ENCODE results near the gene ING1. TPM values are rescaled to one million over a fixed set of nuclear protein-coding genes. Genes with fewer than 3 reads are reported as not detected.
A peak's percentile ranks its signal among the peaks of the same experiment; 100 is the strongest.

ING1 gene
- total and polyA plus RNA-seq, 2 of the 4 experiments (the other 2 are of a cell fraction): 9.1 to 13.5 TPM

GRCh38 chr13:110702591-110703526 lies 10.6 kb upstream of the ING1 start:
- H3K23ac ChIP-seq (ENCODE audit: low read depth, low read length): no peak overlapping the region
- H3K4ac ChIP-seq (ENCODE audit: low read depth, low read length): no peak overlapping the region
- ATAC-seq (ENCODE audit: low read depth) (no peak), DNase-seq (peak; percentile 62)
- no peak overlapping the region for H3K4me3 ChIP-seq (ENCODE audit: insufficient read depth, low read depth, low read length)
- H3K9me1 ChIP-seq (ENCODE audit: insufficient read depth, low read length): peaks cover 18% of the 10 kb centered on the region
- no peaks in the 10 kb centered on the region for H3K27me3 ChIP-seq (ENCODE audit: control insufficient read depth, insufficient read depth, low read length)
- no peak overlapping the region for H3K14ac ChIP-seq (replicated peaks; ENCODE audit: low read depth, low read length)
- ChIA-PET CTCF (no interaction called here), POLR2A (ENCODE audit: unreplicated experiment) (interaction anchor here (0.9 kb wide), 1 partner anchor 9 kb away, joined by 3 read pairs; no protein-coding TSS in a partner anchor)
- intact Hi-C loops (cut with micrococcal nuclease): no loop called here
- no peak overlapping the region for H2BK120ac ChIP-seq (ENCODE audit: low read depth, low read length)
- H3K79me1 ChIP-seq (ENCODE audit: low read depth in 1 of 2, low read length in 2 of 2): peaks cover 49 to 79% of the 10 kb centered on the region in 2 experiments
- peaks cover 13% of the 10 kb centered on the region for H4K20me1 ChIP-seq (ENCODE audit: insufficient read depth, low read length)
- BruUV-seq (replicated peaks): no TSS peak
- no peak overlapping the region for H3K18ac ChIP-seq (ENCODE audit: low read depth, low read length)
- 38% methylated on average over 4 of the region's 15 CpGs; no CpG with 5 or more reads in 1 of the 2 experiments for WGBS, 2 experiments (ENCODE audit: extremely low coverage in 2 of 2, insufficient read length in 1 of 2)
- no peak overlapping the region for H2BK5ac ChIP-seq (ENCODE audit: low read depth, low read length, poor library complexity, severe bottlenecking)
- H3K4me2 ChIP-seq (ENCODE audit: low read depth, low read length): peak overlapping the region; percentile 51
- no peak overlapping the region; a peak in 1 of 4 replicates for H4K8ac ChIP-seq (ENCODE audit: low read depth in 2 of 2, low read length in 2 of 2)
- H2BK15ac ChIP-seq (ENCODE audit: low read depth, low read length): no peak overlapping the region
- H3K9me3 ChIP-seq (ENCODE audit: control insufficient read depth, insufficient read depth, low read length): no peaks in the 10 kb centered on the region
- H2AFZ ChIP-seq (replicated peaks; ENCODE audit: low read length, poor library complexity): no peak overlapping the region
- no peak overlapping the region for H3K9ac ChIP-seq (ENCODE audit: low read depth, low read length)
- peaks cover 17% of the 10 kb centered on the region for H3K4me1 ChIP-seq (ENCODE audit: control insufficient read depth, insufficient read depth, low read length)
- H3K56ac ChIP-seq (ENCODE audit: extremely low read depth, insufficient read depth, low read length): no peak overlapping the region
- peaks cover 29% of the 10 kb centered on the region for H3K36me3 ChIP-seq (ENCODE audit: control insufficient read depth, insufficient read depth, low read length)
- H4K5ac ChIP-seq (ENCODE audit: low read depth, low read length): no peak overlapping the region
- dilution Hi-C loops (cut with HindIII; ENCODE audit: low sequenced_read_pairs, unreplicated experiment): no loop called here
- no peak overlapping the region for H3K27ac ChIP-seq (ENCODE audit: insufficient read depth, low read length)
- in situ Hi-C loops (cut with MboI; ENCODE audit: low sequenced_read_pairs): no loop called here
- TF ChIP-seq RAD21 (IDR thresholded peaks at IDR 0.05; ENCODE audit: low read length): no peak
- peak; percentile 31; the same call in 1 of the 2 replicates for TF ChIP-seq CEBPB (IDR thresholded peaks at IDR 0.05; ENCODE audit: low read depth, low read length)
- peak overlapping the region; percentile 12 for H2AK9ac ChIP-seq (replicated peaks; ENCODE audit: low read depth, low read length, poor library complexity)
- H2BK20ac ChIP-seq (ENCODE audit: low read depth, low read length): no peak overlapping the region
- no peak overlapping the region for H2AK5ac ChIP-seq (ENCODE audit: low read depth, low read length)
- H4K91ac ChIP-seq (ENCODE audit: insufficient read depth, low read depth, low read length): no peak overlapping the region; the same call in 1 of the 2 replicates

All from IMR-90 (cell line).